ENCODE data around the gene NUDT17.

DNA sequence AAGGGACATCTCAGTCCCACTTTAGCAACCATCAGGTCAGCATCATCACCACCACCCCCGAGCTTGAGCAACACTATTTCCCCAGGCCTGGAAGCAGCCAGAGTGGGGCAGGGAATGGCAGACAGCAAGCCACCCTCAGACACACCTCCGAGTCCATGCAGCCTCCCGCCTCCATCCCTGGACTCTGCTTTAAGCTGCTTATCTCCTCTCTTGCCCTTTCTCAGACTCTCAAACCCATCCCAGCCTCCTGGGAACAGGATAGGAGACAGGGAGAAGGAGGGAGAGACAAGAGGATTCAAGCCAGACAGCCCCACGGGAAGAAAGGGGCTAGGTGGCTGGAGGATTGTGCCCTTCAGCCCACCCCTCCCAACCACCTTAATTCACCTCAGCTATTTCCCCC lies 11.7 kb downstream of the NUDT17 start:
- no peak for TF ChIP-seq EZH2 (IDR thresholded peaks at IDR 0.05; ENCODE audit: insufficient read depth, low read length)
- TF ChIP-seq CTCF (IDR thresholded peaks at IDR 0.05; ENCODE audit: insufficient read depth, low read depth, low read length), result no peak

Measured in astrocyte (in vitro differentiated cells and primary cell).